Measurements from ENCODE around the gene CD2BP2. TPM values are rescaled to one million over a fixed set of nuclear protein-coding genes. Genes with fewer than 3 reads are reported as not detected.

The CD2BP2 gene
- total and polyA plus RNA-seq, 8 donors = 24.8 to 36.5 (median 30.7) TPM

- no peak overlapping the region for H3K27ac ChIP-seq
- intact Hi-C loops (cut with DNase I) = no loop called here
- no peaks in the 10 kb centered on the region for H3K9me3 ChIP-seq
- H3K36me3 ChIP-seq = peaks cover 0 to 17% (median 4%) of the 10 kb centered on the region in 3 donors
- no peak for FAIRE-seq
- 82 to 89% methylated on average over 6 of the region's 6 CpGs for WGBS, 2 donors
- ATAC-seq = no peak
- H3K27me3 ChIP-seq = no peaks in the 10 kb centered on the region
- no peak overlapping the region for H3K4me3 ChIP-seq
- DNase-seq = peak in 1 of 6 donors; percentile 60
- no peak for TF ChIP-seq CTCF (IDR thresholded peaks at IDR 0.05)
- H3K4me1 ChIP-seq = peaks cover 0 to 3% (median 0%) of the 10 kb centered on the region in 3 donors
These were observed 4.7 kb upstream of the CD2BP2 start for GRCh38 chr16:30359871-30360170.

DNA sequence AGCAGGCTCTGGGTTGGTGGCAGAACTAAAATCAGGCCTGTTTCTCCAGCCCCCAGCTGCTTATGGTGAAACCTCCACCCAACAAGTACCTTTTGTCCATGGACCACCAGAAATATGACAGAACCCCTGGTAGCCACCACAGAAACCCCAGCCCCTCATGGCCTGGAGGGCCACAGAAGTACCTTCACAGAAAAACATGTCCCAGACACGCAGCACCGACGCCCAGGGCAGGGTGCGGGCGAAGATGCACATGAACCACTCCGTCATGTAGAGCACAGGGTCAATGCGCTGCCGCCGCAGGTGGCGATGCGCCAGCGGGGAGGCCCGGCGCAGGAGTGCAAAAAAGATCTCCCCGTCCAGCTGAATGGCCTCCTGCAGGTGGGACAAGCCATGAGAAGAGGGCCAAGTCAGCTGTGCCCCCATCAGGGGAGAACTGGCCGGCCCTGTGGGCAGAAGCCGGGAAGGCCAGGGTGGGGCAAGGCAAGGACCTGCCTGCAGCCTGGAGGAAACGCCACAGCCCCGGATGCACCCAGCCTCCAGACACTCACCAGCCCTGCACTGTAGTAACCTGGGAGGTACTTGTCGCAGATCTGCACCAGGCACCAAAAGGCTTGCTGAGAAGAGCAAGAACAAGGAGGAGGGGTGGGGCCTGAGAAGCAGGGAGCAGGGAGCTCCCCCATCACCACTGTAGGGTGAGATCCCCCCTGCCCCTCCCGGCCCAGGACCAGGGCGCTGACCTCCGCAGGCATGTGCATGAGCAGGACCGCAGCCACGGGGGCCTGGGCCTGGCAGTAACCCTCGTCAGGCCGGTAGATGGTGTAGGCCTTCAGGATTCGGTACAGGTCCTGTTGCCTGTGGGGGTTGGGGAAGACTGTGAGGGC lies 4.1 kb upstream of the CD2BP2 start:
- WGBS, 2 donors = 90 to 91% methylated on average over 28 of the region's 28 CpGs
- intact Hi-C loops (cut with DNase I) = no loop called here

DNA sequence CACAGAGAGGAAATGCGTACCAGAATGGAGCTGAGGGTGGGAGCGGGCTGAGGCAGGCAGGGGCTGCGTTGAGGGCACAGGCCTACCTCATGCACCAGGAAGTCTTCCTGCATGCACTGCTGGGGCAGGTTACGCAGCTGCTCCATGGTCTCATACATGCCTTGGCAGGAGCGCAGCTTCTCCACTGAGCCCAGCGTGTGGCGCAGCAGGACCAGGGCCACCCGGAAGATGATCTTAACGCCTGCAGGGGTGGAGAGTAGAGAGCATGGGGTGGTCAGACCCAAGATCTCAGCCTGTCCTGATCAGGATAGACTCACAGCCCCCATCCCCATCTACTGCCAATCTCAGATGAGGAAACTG lies 3.4 kb upstream of the CD2BP2 start:
- Histone ChIP-seq H3K27ac (no peak overlapping the region), H3K9me3 (no peaks in the 10 kb centered on the region), H3K4me1 (peaks cover 0 to 10% (median 7%) of the 10 kb centered on the region in 3 donors), H3K36me3 (peaks cover 0 to 17% (median 4%) of the 10 kb centered on the region in 3 donors), H3K4me3 (no peak overlapping the region), H3K27me3 (no peaks in the 10 kb centered on the region)
- WGBS, 2 donors = 94% methylated on average over 9 of the region's 9 CpGs
- FAIRE-seq (no peak), DNase-seq (peak in 2 of 6 donors; percentile 16 to 51), ATAC-seq (no peak)
- TF ChIP-seq CTCF (IDR thresholded peaks at IDR 0.05) = no peak
- intact Hi-C loops (cut with DNase I) = no loop called here

More for the DNA sequence above, 4.1 kb upstream of the CD2BP2 start:
- Histone ChIP-seq H3K4me3 (no peak overlapping the region), H3K4me1 (peaks cover 0 to 3% (median 0%) of the 10 kb centered on the region in 3 donors), H3K36me3 (peaks cover 0 to 17% (median 4%) of the 10 kb centered on the region in 3 donors), H3K27ac (no peak overlapping the region), H3K27me3 (no peaks in the 10 kb centered on the region), H3K9me3 (no peaks in the 10 kb centered on the region)
- TF ChIP-seq CTCF (IDR thresholded peaks at IDR 0.05) = no peak
- ATAC-seq (no peak), DNase-seq (peak in 1 of 6 donors; percentile 74), FAIRE-seq (no peak)

DNA sequence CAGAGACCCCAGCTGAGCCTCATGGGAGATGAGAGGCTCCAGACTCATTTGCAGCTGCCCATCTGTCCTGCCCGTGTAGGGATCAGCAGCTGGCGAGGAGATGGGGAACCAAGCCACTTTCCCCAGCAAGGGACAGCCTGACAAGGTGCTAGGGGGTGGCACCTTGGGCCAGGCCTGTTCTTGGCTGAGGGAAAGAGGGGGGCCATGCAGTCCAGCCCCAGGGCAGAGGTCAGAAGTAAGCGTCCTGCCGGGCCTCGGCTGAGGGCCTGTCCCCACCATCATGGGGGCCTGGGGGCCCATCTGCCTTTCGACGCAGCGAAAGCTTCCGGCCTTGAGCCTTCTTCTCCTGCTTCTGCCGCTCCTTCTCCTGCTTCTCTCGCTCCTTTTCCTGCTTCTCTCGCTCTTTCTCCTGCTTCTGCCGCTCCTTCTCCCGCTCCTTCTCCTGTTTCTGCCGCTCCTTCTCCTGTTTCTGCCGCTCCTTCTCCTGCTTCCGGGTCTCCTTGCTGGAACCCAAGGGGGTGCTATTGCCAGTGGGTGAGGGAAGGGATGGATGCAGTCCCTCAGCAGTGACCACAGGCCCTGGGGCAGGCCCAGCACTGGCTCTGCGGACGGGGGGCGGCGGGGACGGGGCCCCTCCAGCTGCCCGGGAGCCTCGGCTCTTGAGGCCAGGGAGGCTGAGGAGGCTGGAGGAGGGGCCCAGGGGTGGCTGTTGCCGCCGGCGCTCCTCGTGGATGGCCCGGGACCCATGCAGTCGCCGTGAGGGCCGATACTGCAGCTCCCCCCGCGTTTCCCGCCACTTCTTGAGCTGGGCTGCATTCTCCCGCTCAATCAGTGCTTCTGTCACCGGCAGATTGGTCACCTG lies 2.8 kb upstream of the CD2BP2 start:
- peaks cover 0 to 19% (median 4%) of the 10 kb centered on the region in 3 donors for H3K36me3 ChIP-seq
- intact Hi-C loops (cut with DNase I) = no loop called here
- no peak overlapping the region for H3K4me3 ChIP-seq
- H3K27ac ChIP-seq = no peak overlapping the region
- DNase-seq = peak in 2 of 6 donors; percentile 16 to 55
- no peak for FAIRE-seq
- H3K9me3 ChIP-seq = no peaks in the 10 kb centered on the region
- H3K4me1 ChIP-seq = peaks cover under 1 to 15% (median 11%) of the 10 kb centered on the region in 3 donors
- no peaks in the 10 kb centered on the region for H3K27me3 ChIP-seq
- ATAC-seq = no peak
- 86 to 88% methylated on average over 35 to 37 of the region's 37 CpGs for WGBS, 2 donors
- no peak for TF ChIP-seq CTCF (IDR thresholded peaks at IDR 0.05)
